Measurements from ENCODE around the gene C10orf88. TPM values are rescaled to one million over a fixed set of nuclear protein-coding genes. Genes with fewer than 3 reads are reported as not detected.

C10orf88 gene
- total and polyA plus RNA-seq, 2 of the 8 experiments (the other 6 are each of a cell fraction or from before 2014, with no cell fraction given), result 3.2 to 11.0 TPM

DNA sequence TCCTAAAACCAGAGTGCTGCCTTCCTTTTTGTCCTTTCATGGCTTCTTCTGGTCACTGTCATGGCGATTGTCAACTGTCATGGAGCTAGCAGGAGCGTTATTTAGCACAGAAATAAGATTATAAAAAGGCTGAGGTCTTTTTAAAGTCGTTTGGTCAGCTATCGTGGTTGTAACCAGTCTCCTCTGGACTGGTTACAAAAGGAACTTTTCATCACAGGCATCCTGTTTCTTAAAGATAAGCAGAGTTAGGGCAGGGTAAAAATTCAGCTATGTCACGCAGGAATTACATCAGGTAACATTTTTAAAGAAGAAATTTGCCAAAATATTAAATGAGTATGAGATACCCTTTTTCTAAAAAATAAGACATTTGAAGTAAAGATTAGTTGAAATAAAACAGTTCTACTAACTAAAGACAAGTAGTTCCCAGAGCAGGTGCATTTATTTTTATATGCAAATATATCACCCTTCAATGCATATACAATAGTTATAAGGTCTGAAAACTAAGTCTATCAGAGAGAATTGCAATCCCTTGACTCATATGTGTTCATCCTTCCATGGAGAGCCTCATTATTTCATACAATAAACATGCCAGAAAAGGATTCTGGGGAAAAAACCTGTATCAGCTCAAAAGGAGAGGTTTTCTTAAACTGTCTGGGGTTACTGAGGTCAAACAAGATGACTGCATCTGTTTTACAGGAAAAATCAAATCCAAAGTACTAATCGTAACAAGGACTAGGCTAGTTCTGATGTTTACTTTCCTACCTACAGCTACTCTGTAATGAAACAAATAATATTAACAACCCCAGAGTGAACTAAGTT lies 22.7 kb downstream of the C10orf88 start (continued):
- TF ChIP-seq, protein P1, sequence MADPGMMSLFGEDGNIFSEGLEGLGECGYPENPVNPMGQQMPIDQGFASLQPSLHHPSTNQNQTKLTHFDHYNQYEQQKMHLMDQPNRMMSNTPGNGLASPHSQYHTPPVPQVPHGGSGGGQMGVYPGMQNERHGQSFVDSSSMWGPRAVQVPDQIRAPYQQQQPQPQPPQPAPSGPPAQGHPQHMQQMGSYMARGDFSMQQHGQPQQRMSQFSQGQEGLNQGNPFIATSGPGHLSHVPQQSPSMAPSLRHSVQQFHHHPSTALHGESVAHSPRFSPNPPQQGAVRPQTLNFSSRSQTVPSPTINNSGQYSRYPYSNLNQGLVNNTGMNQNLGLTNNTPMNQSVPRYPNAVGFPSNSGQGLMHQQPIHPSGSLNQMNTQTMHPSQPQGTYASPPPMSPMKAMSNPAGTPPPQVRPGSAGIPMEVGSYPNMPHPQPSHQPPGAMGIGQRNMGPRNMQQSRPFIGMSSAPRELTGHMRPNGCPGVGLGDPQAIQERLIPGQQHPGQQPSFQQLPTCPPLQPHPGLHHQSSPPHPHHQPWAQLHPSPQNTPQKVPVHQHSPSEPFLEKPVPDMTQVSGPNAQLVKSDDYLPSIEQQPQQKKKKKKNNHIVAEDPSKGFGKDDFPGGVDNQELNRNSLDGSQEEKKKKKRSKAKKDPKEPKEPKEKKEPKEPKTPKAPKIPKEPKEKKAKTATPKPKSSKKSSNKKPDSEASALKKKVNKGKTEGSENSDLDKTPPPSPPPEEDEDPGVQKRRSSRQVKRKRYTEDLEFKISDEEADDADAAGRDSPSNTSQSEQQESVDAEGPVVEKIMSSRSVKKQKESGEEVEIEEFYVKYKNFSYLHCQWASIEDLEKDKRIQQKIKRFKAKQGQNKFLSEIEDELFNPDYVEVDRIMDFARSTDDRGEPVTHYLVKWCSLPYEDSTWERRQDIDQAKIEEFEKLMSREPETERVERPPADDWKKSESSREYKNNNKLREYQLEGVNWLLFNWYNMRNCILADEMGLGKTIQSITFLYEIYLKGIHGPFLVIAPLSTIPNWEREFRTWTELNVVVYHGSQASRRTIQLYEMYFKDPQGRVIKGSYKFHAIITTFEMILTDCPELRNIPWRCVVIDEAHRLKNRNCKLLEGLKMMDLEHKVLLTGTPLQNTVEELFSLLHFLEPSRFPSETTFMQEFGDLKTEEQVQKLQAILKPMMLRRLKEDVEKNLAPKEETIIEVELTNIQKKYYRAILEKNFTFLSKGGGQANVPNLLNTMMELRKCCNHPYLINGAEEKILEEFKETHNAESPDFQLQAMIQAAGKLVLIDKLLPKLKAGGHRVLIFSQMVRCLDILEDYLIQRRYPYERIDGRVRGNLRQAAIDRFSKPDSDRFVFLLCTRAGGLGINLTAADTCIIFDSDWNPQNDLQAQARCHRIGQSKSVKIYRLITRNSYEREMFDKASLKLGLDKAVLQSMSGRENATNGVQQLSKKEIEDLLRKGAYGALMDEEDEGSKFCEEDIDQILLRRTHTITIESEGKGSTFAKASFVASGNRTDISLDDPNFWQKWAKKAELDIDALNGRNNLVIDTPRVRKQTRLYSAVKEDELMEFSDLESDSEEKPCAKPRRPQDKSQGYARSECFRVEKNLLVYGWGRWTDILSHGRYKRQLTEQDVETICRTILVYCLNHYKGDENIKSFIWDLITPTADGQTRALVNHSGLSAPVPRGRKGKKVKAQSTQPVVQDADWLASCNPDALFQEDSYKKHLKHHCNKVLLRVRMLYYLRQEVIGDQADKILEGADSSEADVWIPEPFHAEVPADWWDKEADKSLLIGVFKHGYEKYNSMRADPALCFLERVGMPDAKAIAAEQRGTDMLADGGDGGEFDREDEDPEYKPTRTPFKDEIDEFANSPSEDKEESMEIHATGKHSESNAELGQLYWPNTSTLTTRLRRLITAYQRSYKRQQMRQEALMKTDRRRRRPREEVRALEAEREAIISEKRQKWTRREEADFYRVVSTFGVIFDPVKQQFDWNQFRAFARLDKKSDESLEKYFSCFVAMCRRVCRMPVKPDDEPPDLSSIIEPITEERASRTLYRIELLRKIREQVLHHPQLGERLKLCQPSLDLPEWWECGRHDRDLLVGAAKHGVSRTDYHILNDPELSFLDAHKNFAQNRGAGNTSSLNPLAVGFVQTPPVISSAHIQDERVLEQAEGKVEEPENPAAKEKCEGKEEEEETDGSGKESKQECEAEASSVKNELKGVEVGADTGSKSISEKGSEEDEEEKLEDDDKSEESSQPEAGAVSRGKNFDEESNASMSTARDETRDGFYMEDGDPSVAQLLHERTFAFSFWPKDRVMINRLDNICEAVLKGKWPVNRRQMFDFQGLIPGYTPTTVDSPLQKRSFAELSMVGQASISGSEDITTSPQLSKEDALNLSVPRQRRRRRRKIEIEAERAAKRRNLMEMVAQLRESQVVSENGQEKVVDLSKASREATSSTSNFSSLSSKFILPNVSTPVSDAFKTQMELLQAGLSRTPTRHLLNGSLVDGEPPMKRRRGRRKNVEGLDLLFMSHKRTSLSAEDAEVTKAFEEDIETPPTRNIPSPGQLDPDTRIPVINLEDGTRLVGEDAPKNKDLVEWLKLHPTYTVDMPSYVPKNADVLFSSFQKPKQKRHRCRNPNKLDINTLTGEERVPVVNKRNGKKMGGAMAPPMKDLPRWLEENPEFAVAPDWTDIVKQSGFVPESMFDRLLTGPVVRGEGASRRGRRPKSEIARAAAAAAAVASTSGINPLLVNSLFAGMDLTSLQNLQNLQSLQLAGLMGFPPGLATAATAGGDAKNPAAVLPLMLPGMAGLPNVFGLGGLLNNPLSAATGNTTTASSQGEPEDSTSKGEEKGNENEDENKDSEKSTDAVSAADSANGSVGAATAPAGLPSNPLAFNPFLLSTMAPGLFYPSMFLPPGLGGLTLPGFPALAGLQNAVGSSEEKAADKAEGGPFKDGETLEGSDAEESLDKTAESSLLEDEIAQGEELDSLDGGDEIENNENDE (IDR thresholded peaks at IDR 0.05; ENCODE audit: insufficient replicate concordance, low read length), result no peak
- TF ChIP-seq CBX8 (IDR thresholded peaks at IDR 0.05; ENCODE audit: borderline replicate concordance, low read depth, low read length) (no peak), SIRT6 (IDR thresholded peaks at IDR 0.05; ENCODE audit: low read length) (no peak), SRF (IDR thresholded peaks at IDR 0.05; ENCODE audit: low read depth, low read length) (no peak)
- TF ChIP-seq, protein P2, sequence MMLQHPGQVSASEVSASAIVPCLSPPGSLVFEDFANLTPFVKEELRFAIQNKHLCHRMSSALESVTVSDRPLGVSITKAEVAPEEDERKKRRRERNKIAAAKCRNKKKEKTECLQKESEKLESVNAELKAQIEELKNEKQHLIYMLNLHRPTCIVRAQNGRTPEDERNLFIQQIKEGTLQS (IDR thresholded peaks at IDR 0.05; ENCODE audit: insufficient read depth, low read depth, low read length), result no peak
